Stomach (tissue), 4 donors: ENCODE measurements around the gene MTCH1.

Experiments
- CTCF ChIP-seq, 7 experiments: fragments of 450-650 bp in 4 of 7; fragments of 200-600 bp in 3 of 7; sonication (generic) in 3 of 7; IDR thresholded peaks; one replicate each; pipeline ENCODE4 v1.5.1; 2016 to 2019; ENCODE audit warnings: antibody characterized with exemption in 7 of 7, control low read depth in 2 of 7, mild to moderate bottlenecking in 1 of 7
- POLR2A ChIP-seq, 4 donors: fragments of 450-650 bp; IDR thresholded peaks; one replicate each; pipeline ENCODE4 v1.6.1; 2016; ENCODE audit warnings: antibody characterized with exemption in 4 of 4, control low read depth in 2 of 4, mild to moderate bottlenecking in 1 of 4, moderate library complexity in 1 of 4
- POLR2AphosphoS5 ChIP-seq, 3 donors: sonication (generic); formaldehyde crosslinking; IDR thresholded peaks; one replicate each; pipeline ENCODE4 v1.6.1; 2016; ENCODE audit warnings: antibody characterized with exemption in 3 of 3

GRCh38 chr6:37027036-37027720, 41.2 kb upstream of the MTCH1 start:
- TF ChIP-seq CTCF (IDR thresholded peaks at IDR 0.05) (no peak), POLR2AphosphoS5 (IDR thresholded peaks at IDR 0.05) (no peak), POLR2A (IDR thresholded peaks at IDR 0.05) (no peak)
